ENCODE results near the gene ZNF384.

The ZNF384 gene

GRCh38 chr12:6653342-6653741 lies 35.8 kb downstream of the ZNF384 start:
- no peak for DNase-seq (ENCODE audit: low read depth)

DNA sequence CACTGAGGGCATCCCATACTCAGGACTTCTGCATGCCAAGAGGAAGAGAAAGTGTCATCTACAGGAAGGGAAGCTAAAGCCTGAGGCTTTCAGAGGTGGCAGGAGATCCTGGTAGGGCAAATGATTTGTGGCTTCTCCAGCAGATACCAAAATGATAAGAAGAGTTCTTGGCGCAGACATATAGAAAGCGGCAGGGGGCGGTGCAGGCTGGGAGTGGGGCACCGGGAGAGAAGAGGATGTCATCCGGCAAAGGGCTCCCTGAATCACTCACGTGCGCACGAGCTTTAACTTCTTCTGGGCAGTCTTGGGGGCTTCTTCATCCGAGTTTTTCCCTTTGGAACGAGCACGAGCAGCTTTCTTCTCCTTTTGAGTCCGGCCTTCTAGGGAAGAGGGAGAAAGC lies 36.8 kb downstream of the ZNF384 start:
- DNase-seq (ENCODE audit: low read depth): no peak

- DNase-seq (ENCODE audit: low read depth): no peak
Observed at GRCh38 chr12:6650832-6651231, 38.3 kb downstream of the ZNF384 start.

DNA sequence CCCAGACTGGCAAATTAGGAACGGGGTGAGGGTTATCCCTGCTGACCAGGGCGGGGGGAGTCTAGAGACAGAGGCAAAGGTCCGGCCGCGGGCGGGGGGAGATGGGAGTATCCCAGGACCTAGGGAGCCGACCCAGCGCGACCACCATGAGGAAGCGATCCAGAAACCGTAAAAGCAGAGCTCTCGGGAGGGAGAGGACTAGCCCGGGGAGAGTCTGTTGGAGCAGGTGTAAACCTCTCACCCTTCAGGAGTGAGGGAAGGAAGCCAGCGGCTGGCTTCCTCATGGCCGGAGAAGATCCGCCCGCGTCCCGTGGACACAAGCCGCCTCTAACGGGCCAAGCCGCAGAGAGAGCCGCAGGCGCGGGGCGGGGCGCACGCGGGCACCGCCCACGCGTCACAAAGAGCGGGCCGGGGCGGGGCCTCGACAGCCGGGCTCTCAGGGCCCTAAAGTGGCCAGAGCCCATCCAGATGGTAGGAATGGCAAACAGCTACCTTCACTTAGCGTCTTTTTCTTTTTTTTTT lies 42.0 kb downstream of the ZNF384 start, which contains the start of gene ACRBP:
Gene ACRBP, minus strand, starts transcription at position 350 of the 522 bp plus-strand sequence. Its CDS starts 66 bp downstream, at position 284.
- no peak for DNase-seq (ENCODE audit: low read depth)

GRCh38 chr12:6646276-6647082 lies 42.7 kb downstream of the ZNF384 start:
- DNase-seq (ENCODE audit: low read depth): no peak

DNA sequence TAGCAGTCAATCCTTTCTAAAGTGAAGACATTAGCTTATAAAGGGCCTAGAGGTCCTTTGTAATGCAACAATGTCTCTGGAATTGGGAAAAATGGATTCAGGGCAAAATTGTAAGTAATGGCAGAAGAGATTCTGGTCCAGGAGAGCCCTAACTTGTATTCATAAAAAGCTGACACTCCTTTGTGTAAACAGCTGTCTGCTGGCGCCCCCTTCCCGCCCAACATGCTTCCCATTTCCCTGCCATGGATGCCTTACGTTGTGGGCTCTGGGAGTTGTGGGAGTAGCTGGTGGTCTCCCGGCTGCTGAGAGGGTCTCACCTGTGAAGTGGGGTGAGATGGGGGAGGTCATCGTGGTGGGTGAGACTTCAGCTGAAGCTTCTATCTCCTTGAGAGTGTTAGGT lies 44.3 kb downstream of the ZNF384 start:
- no peak for DNase-seq (ENCODE audit: low read depth)

GRCh38 chr12:6644257-6644596 lies 44.9 kb downstream of the ZNF384 start:
- DNase-seq (ENCODE audit: low read depth): no peak

- no peak for DNase-seq (ENCODE audit: low read depth)
Observed at GRCh38 chr12:6643569-6644256, 45.5 kb downstream of the ZNF384 start.

- no peak for DNase-seq (ENCODE audit: low read depth)
Observed at GRCh38 chr12:6641131-6641530, 48.0 kb downstream of the ZNF384 start.

DNA sequence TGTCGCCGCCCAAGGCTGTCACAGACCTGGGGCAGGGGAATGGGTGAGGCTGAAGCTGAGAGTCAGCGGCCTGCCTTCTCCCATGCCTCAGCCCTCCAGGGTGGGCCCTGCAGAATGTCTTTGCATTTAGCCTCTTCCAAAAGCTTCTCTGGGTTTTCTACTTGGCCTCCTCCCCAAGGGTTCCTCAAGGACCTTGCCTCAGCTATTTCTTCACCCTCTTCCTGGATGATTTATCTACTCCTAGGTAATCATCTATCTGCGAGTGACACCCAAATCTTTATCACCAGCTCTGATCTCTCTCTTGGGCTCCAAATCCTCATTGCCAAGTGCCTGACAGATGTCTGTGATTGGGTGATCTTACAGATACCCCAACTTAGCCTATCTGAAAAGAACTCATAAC lies 48.7 kb downstream of the ZNF384 start:
- DNase-seq (ENCODE audit: low read depth): no peak

DNA sequence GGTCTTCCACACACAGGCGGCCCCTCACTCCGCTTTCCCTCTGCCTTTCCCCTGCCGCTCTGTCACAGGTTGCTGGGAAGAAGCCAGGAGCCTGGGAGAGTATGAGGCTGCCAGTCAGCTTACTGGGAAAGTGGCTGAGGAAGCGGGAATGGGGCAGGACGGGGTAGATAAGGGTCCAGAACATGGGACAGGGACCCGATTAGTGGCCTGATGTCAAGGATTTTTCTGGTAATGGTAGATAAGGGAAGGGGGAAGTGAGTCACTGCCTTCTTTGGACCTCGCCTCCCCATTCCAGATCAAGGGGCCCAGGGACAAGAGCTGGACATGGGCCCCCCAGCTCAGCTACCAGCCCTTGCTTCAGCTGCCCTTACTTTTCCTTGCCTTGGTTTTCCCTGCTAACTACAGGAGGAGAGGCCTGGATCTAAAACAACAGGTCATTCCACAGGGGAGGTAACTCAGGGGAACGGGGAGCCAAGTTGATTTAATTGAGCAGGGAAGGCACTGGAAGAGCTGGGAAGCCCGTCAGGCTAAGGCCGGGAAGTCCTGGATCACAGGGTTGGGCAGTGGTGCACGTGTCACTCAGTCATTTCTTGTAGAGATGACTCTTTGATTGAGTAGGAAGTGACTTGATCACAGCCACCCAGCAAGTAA lies 49.9 kb downstream of the ZNF384 start:
- DNase-seq (ENCODE audit: low read depth): peak; percentile 95

DNA sequence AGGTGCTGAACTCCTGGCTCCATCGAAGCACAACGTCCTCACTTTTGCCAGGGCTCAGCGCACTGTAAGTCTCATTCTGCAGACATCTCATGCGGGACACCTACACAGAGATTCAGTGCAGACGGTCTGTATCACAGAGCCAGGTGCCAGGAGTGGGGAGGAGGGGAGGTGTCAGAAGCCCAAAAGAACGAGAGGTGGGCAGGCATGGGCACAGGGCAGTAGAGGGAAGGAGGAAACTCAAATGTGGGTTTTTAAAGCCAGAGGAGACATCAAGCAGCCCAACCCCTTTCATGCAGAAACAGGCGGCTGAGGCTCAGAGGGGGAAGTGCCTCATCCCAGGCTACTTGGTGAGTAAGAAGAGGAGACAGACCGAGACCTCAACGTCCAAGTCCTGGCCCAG lies 50.9 kb downstream of the ZNF384 start:
- DNase-seq (ENCODE audit: low read depth): peak; percentile 54

DNA sequence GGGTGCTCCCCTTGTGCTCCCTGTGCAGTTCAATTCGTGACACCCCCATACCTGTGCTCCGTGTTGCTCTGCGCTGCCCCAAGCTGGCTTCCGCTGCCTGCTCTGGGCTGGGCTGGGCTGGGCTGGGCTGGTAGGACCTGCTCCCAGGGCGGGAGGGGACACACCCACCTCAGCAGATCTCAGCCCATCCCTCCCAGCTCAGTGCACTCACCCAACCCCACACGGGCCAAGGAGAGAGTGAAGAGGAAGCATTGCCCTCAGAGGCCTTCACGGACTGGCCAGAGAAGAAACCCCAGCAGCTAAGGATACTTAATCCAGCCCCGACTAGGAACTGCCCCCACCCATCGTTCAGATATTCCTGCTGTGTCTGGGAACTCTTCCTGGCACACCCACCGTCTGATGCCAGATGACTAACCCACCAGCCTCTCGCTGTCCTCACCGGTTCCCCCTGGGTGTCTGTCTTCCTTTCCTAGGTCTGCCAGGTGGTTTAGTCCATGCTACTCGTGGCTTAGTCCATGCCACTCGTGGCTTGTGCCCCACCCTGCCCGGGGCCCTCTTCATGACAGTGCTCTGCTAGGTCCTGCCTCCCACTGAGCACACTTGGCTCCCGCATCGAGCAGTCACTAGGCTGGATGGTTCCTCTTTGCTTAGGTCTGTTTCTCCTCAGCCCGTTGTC lies 53.2 kb downstream of the ZNF384 start, which contains the start of gene LPAR5:
Gene LPAR5, minus strand, starts transcription at position 104 of the 676 bp plus-strand sequence. CDS start 14,711 bp downstream, outside the sequence.
- DNase-seq (ENCODE audit: low read depth): peak; percentile 92

DNA sequence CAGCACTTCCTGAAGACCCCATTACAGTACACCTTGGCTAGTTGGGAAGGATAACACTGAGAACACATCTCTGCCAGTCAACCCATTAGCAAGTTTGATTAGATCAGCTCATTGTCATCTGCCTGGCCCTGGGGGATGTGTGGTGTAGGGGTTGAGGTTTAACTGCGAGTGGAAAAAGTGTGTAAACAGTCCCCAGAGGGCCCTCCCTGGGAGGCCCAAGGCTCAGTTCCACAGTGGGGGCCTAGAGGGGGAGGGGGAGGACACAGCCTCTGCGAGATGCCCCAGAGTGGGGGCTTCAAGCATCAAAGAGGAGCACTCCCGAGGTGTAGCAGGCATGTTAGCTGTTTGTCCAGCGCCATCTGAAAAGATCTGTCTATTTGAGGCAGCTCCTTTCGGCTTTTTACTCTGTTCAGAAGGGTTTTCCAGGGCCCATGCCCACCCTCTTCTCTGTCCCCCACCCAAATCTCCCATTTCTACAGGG lies 53.8 kb downstream of the ZNF384 start:
- no peak for DNase-seq (ENCODE audit: low read depth)

DNA sequence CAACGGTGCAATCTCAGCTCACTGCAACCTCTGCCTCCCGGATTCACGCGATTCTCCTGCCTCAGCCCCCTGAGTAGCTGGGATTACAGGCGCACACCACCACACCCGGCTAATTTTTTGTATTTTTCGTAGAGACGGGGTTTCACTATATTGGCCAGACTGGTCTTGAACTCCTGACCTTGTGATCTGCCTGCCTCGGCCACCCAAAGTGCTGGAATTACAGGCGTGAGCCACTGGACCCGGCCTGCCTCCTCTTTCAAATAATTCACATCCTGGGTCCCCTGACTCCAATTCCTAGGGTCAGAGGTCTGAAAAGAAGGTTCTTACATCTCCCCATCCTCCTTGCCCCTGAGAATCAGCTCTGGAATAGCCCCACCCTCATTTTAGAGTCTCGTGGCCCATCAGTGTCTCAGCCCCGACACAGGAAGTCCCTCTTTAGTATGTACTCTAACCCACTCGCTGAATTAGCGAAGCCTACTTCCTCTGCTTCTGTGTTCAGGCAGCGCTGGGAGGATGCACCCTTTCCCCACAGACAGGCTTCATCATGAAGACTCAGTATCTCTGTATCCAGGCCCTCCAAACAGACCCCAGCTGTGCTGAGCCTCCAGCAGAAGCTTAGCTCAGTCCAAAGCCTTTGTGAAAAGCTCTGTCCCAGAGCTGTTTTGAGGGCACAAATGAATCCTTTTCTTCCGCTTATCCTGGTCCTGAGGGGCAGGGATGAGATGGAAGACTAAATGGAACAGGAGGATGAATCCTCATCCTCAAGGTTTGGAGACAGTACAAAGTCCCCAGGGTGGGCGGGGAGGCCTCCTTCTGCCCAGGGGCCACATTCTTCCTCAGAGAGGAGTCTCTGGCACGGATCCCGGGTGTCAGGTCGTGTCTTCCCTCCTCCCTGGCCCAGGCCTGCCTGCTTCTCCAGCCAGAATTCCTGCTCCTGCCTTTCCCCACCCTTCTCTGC lies 56.9 kb downstream of the ZNF384 start:
- peak; percentile 61 for DNase-seq (ENCODE audit: low read depth)

DNA sequence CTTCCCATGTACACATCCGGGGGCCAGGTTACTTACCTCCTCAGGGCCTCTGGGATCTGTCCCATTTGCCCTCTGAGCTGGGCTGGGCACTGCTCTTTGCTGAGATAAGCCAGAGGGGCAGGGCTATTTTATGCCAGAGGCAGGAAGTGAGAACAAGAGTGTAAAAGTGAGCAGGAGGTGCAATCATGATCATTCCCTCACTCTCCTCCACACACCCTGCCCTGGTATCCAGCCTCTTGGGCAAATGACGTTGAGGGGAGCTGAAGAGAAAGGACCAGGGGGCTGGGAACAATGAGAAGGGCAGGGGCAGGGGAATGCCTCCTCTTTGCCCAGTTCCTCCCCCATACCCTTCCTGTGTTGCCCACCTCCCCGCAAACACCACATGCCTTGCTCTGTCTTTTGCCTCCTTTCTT lies 57.6 kb downstream of the ZNF384 start:
- DNase-seq (ENCODE audit: low read depth): no peak

- no peak for DNase-seq (ENCODE audit: low read depth)
Observed at GRCh38 chr12:6630736-6631135, 58.4 kb downstream of the ZNF384 start.

DNA sequence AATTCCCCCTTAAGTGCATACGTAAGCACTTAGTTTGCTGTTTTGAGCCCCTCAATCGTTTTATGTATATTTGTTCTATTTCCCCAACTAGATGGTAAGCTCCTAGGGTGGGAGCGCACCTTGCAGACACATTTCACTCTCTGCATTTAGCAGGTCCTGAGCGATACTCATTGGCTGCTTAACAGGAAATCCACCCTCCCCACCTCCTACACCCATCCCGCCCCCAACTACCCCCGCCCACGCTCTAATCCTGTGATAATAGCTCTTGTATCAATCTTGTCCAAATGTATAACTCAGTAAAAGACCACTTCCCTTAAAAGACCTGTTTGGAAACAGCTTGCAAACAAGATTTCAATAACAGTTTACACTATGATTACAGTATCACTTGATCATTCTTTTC lies 61.6 kb downstream of the ZNF384 start:
- DNase-seq (ENCODE audit: low read depth): no peak

DNA sequence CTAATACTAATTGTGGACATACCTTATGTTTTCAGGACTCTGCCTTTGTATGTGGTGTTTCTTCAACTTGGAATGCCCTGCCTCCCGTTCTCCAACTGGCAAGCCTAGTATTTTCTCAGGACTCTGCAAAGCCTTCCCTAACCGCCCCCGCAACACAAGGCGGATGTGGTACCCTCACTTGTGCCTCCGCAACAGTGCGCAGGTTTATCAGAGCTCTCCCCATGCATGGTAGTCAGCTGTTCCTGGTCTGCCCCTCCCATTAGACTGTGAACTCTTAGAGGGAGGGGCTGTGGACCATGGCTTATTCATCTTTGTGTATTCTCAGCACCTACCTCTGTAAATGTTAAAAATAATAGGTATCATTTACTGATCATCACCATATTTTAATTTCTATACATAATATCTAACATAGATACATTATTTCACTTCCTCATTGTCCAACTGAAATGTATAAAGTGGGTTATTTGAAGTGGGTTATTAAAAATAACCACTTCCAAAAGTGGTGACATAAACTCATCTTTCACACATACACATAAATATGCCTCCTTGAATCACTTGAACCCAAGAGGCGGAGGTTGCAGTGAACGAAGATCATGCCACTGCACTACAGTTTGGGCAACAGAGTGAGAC lies 62.4 kb downstream of the ZNF384 start:
- no peak for DNase-seq (ENCODE audit: low read depth)

DNA sequence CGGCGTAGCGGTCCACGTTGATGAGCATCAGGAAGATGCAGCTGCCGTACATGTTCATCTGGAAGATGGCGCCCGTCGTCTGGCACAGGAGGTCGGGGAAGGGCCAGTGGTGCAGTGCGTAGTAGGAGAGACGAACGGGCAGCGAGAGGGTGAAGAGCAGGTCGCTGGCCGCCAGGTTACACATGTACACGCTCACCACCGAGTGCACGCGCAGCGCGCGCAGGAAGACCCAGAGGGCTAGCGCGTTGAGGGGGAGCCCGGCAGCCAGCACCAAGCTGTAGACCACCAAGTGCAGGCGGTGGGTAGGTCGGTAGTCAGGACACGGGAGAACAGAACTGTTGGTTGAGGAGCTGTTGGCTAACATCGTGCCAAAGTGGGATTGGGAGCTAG lies 68.3 kb downstream of the ZNF384 start:
- DNase-seq (ENCODE audit: low read depth): no peak

Measured in CMK (cell line).